ENCODE measurements around the gene HFE. TPM values are rescaled to one million over a fixed set of nuclear protein-coding genes. Genes with fewer than 3 reads are reported as not detected.

HFE gene
- total and polyA plus RNA-seq, 2 of the 13 experiments (the other 11 are each of a cell fraction or from before 2014, with no cell fraction given): 3.7 to 6.3 TPM

- TF ChIP-seq HMGXB4 (CRISPR knock-in tag; IDR thresholded peaks at IDR 0.05; ENCODE audit: borderline replicate concordance in 1 of 2, low read depth in 1 of 2) (peak; percentile 85 to 94), NFKBIZ (CRISPR knock-in tag; IDR thresholded peaks at IDR 0.05) (peak; percentile 84), NR3C1 (CRISPR knock-in tag; IDR thresholded peaks at IDR 0.05) (no peak; the same call in 1 of the 2 replicates), ZNF644 (CRISPR knock-in tag; IDR thresholded peaks at IDR 0.05; ENCODE audit: low read depth) (no peak), ZNF639 (CRISPR knock-in tag; conservative IDR thresholded peaks at IDR 0.05) (peak; percentile 40; the same call in 1 of the 2 replicates), ATF5 (CRISPR knock-in tag; IDR thresholded peaks at IDR 0.05; ENCODE audit: low read depth) (0 out of 2 replicates have a peak, but pooled peaks have one; percentile 18), HMG20B (CRISPR knock-in tag; conservative IDR thresholded peaks at IDR 0.05) (0 out of 2 replicates have a peak, but pooled peaks have one; percentile 17), REXO4 (CRISPR knock-in tag; IDR thresholded peaks at IDR 0.05; ENCODE audit: borderline replicate concordance) (0 out of 2 replicates have a peak, but pooled peaks have one; percentile 82), FLYWCH1 (CRISPR knock-in tag; IDR thresholded peaks at IDR 0.05) (peak; percentile 94), CBFB (CRISPR knock-in tag; IDR thresholded peaks at IDR 0.05) (peak; percentile 54; the same call in 1 of the 2 replicates), RFX5 (IDR thresholded peaks at IDR 0.05; ENCODE audit: low read depth, low read length) (peak; percentile 41; the same call in 1 of the 2 replicates), PHF20 (CRISPR knock-in tag; IDR thresholded peaks at IDR 0.05) (peak; percentile 35; the same call in 1 of the 2 replicates), ZNF496 (CRISPR knock-in tag; IDR thresholded peaks at IDR 0.05; ENCODE audit: insufficient replicate concordance) (no peak), ZNF720 (CRISPR knock-in tag; IDR thresholded peaks at IDR 0.05) (peak; percentile 89; the same call in 1 of the 2 replicates), SMAD3 (CRISPR knock-in tag; IDR thresholded peaks at IDR 0.05) (peak; percentile 80; the same call in 1 of the 2 replicates), ONECUT2 (CRISPR knock-in tag; IDR thresholded peaks at IDR 0.05) (peak; percentile 48; the same call in 1 of the 2 replicates), PRPF4 (IDR thresholded peaks at IDR 0.05; ENCODE audit: low read depth, low read length, poor library complexity, severe bottlenecking) (no peak), KMT2B (CRISPR knock-in tag; IDR thresholded peaks at IDR 0.05) (peak; percentile 68), U2AF1 (optimal IDR thresholded peaks at IDR 0.05; ENCODE audit: low read depth, low read length) (peak; percentile 51), ZNF772 (CRISPR knock-in tag; IDR thresholded peaks at IDR 0.05) (peak; percentile 79), TSC22D2 (CRISPR knock-in tag; IDR thresholded peaks at IDR 0.05; ENCODE audit: borderline replicate concordance) (peak; percentile 53; the same call in 1 of the 2 replicates), RARA (CRISPR knock-in tag; IDR thresholded peaks at IDR 0.05) (peak; percentile 34; the same call in 1 of the 2 replicates), BRCA1 (CRISPR knock-in tag; IDR thresholded peaks at IDR 0.05) (peak; percentile 83)
Measured at GRCh38 chr6:26055719-26056582, 31.3 kb upstream of the HFE start (continued).
